Measurements from ENCODE around the gene CTXND2.

- TF ChIP-seq MAX (IDR thresholded peaks at IDR 0.05; ENCODE audit: low read depth) = no peak
- TF ChIP-seq RFX5 (IDR thresholded peaks at IDR 0.05; ENCODE audit: low read length) = no peak
- TF ChIP-seq RXRA (IDR thresholded peaks at IDR 0.05; ENCODE audit: borderline replicate concordance, low read depth) = no peak
- no peak for TF ChIP-seq YY1 (IDR thresholded peaks at IDR 0.05; ENCODE audit: low read depth)
- TF ChIP-seq CTCF (IDR thresholded peaks at IDR 0.05) = no peak
- TF ChIP-seq TCF12 (IDR thresholded peaks at IDR 0.05) = no peak
Measured at GRCh38 chr1:150875197-150876118, 11.5 kb upstream of the CTXND2 start.
